NCI-H2171 (cell line): ENCODE results near the gene LCMT2.

Experiments used
- DNase-seq: peaks from one replicate; lab custom pipeline; 2025; lab: John Stamatoyannopoulos, UW

The LCMT2 gene

GRCh38 chr15:43274136-43274535 lies 56.2 kb downstream of the LCMT2 start:
- no peak for DNase-seq
